Stimulated activated naive CD4-positive, alpha-beta T cell treated with Interleukin-2 at 50 U/mL for 16 hours (primary cell): ENCODE results near the gene TMEM50B.
A peak's percentile ranks its signal among the peaks of the same experiment; 100 is the strongest.
"Not testable (repeated sequence)": the region's sequence is repeated elsewhere in the genome, so short reads cannot be mapped to it uniquely, and the experiment has no call there.

Experiments
- DNase-seq: peaks from one replicate; lab custom pipeline; 2025; lab: John Stamatoyannopoulos, UW

Gene TMEM50B

DNA sequence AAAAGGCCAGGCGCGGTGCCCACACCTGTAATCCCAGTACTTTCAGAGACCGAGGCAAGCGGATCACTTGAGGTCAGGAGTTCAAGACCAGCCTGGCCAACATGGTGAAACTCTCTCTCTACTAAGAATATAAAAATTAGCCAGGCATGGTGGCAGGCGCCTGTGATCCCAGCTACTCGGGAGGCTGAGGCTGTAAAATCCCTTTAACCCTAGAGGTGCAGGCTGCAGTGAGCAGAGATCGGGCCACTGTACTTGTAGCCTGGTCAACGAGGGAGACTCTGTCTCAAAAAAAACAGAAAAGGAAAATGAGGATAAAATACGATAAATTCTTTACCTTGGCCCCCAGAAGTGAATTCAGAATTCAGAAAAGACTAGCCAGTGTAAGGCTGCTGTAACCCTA, 1.6 kb downstream of the TMEM50B start:
- DNase-seq, result no peak

DNA sequence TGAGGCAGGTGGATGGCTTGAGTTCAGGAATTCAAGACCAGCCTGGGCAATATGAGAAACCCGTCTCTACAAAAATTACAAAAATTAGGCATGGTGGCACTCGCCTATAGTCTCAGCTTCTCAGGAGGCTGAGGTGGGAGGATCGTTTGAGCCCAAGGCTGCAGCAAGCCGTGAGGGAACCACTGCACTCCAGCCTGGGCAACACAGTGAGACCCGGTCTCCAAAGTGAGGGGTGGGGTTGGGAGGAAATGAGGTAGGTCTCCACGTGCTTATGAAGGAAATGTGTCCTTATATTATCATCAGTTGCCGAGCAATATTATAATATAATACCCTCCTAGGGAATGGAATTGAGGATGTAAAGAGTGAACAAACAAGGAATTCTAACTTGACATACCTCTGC, 2.7 kb downstream of the TMEM50B start:
- no peak for DNase-seq

DNA sequence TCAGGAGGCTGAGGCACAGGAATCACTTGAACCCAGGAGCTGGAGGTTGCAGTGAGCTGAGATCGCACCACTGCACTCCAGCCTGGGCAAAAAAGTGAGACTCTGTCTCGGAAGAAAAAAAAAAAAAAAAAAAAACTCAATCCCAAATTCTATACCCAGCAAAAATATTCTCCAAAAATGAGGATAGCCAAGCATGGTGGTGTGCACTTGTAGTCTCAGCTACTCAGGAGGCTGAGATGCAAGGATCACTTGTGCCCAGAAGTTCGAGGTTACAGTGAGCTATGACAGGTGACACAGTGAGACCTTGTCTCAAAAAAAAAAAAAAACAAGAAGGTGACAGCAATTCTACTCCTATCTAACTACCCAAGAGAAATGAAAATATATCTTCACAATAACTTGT, 6.4 kb downstream of the TMEM50B start:
- DNase-seq, result no peak

DNA sequence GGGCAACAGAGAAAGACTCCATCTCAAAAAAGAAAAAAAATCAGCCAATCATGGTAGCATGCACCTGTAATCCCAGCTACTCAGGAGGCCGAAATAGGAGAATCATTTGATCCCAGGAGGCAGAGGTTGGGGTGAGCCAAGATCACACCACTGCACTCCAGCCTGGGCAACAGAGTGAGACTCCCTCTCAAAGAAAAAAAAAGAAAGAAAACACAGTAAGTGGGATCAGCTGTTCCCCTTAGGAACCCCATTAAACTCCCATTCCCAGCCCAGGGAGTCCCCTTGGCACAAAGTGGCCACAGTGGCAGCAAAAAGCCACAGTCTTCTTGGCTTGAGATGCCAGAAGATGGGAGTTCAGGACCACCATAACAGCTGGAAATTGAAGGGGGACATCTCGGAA, 9.1 kb downstream of the TMEM50B start:
- DNase-seq, result no peak

DNA sequence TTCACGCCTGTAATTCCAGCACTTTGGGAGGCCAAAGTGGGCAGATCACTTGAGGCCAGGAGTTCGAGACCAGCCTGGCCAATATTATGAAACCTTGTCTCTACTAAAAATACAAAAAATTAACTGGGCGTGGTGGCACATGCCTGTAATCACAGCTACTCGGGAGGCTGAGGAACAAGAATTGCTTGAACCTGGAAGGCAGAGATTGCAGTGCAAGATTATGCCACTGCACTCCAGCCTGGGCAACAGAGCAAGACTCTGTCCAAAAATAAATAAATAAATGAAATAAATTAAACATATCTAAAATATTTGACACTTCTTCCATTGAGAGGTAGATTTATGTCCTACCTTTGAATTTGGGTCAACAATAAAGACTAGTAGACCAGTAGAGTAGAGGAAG, 10.6 kb downstream of the TMEM50B start:
- DNase-seq, result not testable (repeated sequence)

DNA sequence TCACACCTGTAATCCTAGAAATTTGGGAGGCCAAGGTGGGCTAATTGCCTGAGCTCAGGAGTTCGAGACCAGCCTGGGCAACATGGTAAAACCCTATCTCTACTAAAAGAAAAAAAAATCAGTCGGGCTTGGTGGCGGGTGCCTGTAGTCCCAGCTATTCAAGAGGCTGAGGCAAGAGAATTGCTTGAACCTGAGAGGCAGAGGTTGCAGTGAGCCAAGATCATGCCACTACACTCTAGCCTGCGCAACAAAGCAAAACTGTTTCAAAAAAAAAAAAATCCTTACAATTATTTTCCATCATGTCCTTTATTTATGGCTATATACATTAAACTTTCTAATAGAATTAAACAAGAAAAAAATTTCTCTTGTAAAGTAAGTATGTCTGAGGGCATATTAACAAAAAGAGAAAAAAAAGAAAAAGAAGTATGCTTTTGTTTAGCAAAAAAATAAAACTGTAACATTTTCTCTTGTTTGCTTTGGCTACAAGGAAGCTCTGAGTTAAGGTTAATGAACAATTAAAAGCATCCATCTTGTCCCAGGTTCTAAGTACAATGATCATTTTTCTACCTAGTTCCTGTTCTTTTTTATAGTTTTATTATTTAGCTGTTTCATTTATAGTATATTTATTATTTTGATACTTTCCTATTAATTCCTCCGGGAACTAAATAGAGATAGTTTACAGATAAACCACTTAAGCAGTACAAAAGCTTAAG, 18.1 kb downstream of the TMEM50B start:
- no peak for DNase-seq

GRCh38 chr21:33458861-33459260, 20.9 kb downstream of the TMEM50B start:
- no peak for DNase-seq

DNA sequence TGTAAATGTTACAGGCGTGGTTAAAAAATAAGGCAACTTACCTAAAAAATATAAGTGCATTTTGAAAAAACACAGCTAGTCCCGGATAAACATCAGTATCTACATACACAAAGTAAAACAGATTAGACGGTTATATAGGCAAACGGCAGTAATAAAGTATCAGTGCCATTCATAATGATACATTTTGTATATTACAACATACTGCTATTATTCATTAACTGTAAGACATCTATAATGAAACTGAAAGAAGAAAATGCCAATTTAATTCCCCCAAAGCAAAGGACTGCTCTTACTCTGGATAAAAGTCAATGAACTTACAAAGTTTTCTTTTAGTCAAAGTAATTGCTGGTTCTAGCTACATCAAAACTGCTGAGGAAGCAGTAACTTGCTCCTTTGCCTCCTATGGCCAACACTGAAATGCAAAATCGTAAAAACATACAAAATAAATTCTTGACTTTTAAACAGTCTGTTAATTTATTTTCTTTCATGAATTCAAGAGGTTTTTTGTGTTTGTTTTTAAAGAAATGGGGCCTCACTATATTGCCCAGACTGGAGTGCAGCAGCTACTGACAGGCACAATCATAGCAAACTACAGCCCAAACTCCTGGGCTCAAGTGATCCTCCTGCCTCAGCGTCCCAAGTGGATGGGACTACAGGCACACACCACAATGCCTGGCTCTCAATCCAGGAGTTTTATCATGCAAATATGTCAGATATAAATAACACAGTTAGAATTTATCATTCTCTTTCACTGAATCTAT, 23.9 kb downstream of the TMEM50B start:
- no peak for DNase-seq

- DNase-seq, result no peak
Observed at GRCh38 chr21:33452362-33452761, 27.4 kb downstream of the TMEM50B start.

- no peak for DNase-seq
Observed at GRCh38 chr21:33451634-33452071, 28.1 kb downstream of the TMEM50B start.

- DNase-seq, result no peak
Observed at GRCh38 chr21:33449616-33450015, 30.2 kb downstream of the TMEM50B start.

GRCh38 chr21:33446620-33447019, 33.2 kb downstream of the TMEM50B start:
- DNase-seq, result not testable (repeated sequence)

- DNase-seq, result no peak
Observed at GRCh38 chr21:33444499-33444898, 35.3 kb downstream of the TMEM50B start.

DNA sequence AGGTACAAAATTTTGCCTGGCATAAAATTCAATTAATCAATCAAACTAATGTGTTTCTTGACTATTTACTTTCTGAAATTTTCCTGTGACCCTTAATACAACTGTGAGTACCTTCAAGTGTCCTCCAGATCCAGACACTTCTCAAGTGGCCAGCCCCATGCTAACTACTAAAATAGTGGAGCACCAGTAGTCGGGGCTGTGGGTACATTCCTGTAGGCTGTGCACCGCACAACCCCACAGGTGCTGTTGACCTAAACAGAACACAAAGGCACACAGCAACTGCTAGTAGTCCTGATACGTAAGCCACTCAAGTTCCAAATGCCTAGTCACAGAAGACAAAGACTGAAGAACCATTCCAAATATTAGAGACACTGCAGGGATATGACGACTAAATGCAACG, 36.6 kb downstream of the TMEM50B start:
- no peak for DNase-seq

- no peak for DNase-seq
Observed at GRCh38 chr21:33441489-33442477, 38.0 kb downstream of the TMEM50B start.

DNA sequence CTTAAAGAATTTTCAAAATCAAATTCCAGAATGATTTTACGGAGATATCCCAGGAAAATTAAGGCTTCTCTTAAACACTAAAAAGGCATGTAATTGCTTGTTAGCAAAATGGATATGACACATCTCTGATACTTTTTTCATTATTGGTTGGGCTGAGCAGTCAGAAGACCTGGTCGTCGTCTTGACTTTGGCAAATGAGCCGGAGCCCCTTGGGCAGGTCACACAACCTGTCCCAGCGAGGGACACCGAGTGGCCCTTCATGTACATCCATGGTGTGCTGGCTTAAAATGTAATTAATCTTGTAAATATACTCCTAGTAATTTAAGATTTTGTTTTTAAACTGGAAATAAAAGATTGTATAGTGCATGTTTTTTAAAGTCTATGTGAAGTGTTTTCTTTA, 42.6 kb downstream of the TMEM50B start:
- DNase-seq, result no peak

DNA sequence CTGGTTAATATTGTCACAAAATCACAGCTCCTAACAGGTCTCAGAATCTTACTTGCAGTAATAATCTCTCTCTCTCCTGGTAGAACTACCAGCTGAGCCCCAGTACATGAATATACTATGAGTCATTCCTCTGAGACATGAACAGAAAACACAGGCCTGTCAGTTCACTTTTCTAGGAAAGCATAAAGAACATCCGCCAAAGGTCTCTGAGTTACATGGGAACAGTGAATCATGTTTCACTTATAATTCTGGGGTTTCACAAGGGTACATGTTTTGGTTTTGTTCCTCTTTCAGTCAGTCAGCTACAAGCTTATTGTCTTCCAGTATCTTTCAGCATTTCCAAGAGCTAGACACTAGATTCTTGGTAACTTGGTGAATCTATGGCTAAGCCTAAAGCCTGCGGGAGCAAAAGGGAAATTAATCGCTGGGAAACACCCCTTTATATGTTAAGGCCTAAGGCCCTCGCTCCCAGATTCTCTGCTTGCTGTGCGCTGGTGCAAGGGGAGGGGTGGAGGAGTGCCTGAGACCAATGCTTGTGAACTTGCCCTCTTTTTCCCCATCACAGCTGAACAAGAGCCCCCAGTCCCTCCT, 44.9 kb downstream of the TMEM50B start:
- peak; percentile 4 for DNase-seq

DNA sequence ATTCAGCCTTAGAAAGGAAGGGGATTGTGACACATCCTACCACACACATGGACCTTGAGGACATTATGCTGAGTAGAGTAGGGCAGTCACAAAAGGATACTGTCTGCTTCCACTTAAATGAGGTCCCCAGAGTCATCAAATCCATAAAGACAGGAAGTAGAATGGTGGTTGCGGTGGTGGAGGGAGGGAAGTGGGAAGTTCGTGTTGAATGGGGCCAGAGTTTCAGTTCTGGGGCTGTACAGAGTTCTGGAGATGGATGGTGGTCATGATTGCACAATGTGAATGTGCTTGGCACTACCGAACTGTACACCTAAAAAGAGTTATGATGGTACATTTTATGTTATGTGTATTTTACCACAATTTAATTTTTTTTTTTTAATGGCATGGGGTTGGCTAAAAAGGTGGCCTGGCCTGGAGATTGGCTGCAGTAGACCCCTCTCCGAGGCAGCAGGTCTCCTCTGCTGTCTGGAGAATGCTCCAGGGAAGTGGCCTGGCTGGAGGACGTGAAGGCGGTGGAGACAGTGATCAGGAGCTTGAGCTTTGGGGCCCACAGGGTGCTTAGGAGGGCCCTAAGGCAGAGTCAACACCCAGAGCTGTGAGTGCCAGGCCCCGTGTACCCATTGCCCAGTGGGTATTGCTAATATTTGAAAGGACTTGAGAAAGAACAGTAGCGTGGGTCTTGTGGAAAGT, 46.2 kb downstream of the TMEM50B start:
- no peak for DNase-seq

DNA sequence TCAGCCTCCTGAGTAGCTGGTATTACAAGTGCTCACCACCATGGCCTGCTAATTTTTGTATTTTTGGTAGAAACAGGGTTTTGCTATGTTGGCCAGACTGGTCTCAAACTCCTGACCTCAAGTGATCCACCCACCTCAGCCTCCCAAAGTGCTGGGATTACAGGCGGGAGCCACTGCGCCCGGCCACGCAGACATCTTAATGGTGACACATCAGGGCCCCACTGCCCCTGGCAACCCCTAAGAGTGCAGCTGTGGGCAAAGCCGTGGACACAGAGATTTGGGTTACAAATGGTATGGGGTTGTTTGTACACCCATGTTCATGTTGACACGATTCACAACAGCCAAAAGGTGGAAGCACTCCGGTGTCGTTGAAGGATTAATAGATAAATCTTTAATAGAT, 46.8 kb downstream of the TMEM50B start:
- no peak for DNase-seq

DNA sequence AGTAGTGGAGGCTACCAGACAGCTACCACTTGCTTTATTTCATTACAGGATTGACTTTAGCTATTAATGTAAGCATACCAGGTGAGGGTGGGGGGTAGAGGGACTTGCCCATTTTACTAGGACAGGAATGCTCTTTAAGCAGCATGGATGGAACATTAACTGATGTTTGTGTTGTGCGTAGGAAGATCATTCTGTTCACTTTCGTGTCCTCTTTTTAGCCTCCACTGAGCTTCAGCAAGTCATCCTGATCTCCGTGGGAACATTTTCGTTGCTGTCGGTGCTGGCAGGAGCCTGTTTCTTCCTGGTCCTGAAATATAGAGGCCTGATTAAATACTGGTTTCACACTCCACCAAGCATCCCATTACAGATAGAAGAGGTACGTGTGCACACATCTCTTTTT, 47.3 kb downstream of the TMEM50B start:
- DNase-seq, result no peak

DNA sequence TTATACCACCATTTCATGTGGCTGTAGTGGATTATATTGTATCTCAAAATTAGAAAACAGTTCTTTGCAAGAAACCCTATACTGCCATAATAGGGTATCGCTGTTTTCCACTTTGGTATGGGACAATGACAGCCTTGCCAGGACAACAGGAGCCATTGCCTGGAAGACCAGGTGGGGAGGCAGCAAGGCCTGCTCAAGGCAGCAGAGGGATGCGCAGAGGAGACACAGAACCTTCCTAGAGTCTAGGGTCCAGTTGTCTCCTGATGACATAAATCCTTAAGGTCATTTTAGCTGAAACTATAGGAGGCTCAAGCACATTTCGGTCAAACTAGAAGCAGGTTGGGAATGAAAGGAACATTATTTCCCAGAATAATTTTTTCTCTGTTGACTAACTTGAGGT, 48.9 kb downstream of the TMEM50B start:
- DNase-seq, result no peak
